Activated CD8-positive, alpha-beta memory T cell treated with anti-CD3 and anti-CD28 coated beads for 48 hours (primary cell): ENCODE data around the gene SLC35G1.

ENCODE experiments used
- DNase-seq, 3 experiments: peaks; one replicate each; pipeline ENCODE4 v3.0.0-alpha.2; 2020; ENCODE audit warnings: low read depth in 2 of 3, low spot score in 2 of 3

The SLC35G1 gene, protein sequence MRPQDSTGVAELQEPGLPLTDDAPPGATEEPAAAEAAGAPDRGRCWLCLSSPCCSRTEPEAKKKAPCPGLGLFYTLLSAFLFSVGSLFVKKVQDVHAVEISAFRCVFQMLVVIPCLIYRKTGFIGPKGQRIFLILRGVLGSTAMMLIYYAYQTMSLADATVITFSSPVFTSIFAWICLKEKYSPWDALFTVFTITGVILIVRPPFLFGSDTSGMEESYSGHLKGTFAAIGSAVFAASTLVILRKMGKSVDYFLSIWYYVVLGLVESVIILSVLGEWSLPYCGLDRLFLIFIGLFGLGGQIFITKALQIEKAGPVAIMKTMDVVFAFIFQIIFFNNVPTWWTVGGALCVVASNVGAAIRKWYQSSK

DNA sequence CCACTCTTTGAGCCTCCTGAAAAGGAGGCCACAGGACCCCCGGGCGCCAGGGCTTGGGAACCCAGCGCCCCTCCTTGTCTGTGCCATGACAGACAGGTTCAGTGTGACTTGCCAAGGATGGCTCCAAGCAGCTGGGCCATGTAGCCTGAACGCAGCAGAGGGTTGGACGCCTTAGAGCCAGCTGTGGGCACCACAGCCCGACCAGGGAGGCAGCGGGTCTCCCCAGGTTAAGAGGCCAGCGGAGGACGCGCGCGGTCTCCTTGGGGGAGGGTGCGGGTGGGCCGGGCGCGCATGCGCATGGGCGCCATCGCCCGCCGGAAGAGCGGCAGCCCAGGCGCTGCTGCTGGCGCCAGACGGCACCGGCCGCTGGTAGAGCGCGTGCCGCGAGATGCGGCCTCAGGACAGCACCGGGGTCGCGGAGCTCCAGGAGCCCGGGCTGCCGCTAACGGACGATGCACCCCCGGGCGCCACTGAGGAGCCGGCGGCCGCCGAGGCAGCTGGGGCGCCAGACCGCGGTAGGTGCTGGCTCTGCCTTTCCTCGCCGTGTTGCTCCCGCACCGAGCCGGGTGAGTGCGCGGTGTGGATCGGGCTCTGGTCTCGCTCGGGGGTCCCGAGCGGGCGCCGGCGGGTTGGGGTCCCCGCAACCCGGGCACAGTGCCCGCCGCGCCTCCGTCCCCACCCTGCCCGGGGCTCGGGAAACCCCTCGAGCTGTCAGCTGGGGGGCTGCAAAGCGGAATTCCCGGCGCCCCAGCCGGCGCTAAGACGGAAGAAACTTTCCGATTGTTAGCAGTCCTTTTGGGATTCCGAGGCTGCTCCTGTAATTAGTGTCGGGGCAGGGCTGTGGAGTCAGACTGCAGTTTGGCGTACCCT lies at the start of gene SLC35G1:
Gene SLC35G1, plus strand, starts transcription at position 333 of the 870 bp plus-strand sequence. Its CDS starts 56 bp downstream, at position 389.
- DNase-seq = peak; percentile 49 to 58 (median 54)

DNA sequence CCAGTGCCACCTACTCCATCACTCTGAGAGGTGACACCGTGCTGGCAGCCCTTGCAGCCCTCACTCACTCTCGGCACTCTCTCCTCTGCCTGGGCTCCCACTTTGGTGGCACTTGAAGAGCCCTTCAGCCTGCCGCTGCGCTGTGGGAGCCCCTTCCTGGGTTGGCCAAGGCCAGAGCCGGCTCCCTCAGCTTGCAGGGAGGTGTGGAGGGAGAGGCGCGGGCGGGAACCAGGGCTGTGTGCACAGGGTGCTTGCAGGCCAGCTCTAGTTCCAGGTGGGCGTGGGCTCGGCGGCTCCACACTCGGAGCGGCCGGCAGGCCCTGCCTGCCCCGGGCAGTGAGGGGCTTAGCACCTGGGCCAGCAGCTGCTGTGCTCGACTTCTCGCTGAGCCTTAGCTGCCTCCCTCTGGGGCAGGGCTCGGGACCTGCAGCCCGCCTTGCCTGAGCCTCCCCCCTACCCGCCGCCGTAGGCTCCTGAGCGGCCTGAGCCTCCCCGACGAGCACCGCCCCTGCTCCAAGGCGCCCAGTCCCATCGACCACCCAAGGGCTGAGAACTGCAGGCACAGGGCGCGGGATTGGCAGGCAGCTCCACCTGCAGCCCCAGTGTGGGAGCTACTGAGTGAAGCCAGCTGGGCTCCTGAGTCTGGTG lies 48.7 kb upstream of the SLC35G1 start:
- no peak for DNase-seq

DNA sequence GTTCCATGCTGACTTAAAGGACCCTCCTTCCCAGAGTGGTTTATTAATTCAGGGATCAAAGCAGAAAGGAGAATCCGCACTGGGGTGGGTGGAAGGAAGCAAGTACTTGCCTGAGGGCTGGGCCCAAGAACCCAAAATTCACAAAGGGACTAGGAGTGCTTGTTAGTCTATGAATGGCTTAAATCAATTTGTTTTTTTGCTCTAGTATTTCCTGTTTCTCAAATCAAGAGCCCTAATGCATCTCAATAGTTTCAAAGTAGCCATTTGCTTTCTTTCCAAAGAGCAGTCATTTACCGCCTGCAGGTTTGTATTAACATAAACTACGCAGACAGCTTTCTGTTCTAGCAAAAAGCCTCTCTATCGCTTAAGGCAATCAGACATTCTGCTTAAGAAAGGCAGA lies 44.2 kb upstream of the SLC35G1 start:
- DNase-seq = no peak

DNA sequence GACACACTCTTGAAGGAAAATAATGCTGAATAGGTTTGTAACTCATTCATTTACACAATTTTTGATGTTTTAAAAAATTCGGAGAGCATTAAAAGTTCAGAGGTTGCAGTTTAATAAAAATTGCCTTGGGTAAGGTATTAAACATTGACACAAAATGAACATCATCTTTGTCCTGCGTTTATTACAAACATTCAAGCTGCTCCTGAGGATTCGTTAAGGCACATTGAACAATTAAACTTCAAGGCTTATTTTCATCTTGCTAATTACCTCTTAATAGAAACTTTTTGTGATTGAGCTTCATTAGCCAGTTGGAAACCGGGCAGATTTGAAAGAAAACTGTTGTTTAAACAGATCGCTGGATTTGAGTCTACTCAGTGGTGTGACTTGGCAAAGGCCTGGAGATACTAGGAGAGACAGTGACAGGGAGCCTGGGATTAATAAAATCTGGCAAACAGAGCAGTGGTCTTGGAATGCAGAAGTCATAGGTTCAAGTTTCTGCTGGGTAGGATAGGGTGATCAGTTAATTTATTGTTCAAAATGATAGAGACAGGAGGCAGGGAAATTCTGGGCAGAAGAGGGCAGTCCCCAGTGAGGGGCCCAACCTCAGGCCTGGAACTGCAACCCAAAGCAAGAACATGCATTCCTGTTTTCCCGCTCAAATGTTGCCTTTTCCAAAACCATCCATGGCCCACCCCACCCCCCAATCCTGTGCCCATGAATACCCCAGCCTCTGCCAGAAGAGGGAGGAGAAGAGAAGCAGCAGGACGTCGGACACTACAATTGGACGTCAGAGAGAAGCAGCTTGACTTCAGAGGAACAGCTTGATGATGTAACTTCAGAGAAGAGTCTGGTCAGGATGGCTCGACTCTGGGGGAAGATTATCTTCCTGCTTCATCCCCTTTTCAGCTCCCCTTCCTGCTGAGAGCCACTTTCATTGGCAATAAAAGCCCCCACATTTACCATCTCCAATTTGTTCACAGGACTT lies 43.5 kb upstream of the SLC35G1 start:
- no peak for DNase-seq

DNA sequence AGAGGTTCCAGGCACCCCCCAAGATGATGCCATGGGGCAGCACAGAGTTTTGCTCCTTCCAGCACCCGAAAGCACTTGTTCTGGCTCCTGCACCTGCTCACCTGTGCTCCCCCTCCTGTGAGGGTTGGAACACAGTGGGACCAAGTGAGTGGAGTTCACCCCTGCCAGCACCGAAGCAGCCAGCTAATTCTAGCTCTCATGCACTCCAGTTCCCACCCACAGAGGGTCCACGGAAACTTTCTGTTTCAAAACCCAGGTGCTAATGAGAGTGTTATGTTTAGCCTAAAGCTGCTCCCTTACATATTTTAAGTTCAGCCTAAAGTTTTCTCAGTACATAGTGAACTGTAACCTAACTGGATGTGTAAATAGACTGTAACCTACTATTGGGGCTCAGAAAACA lies 42.6 kb upstream of the SLC35G1 start:
- DNase-seq = no peak

DNA sequence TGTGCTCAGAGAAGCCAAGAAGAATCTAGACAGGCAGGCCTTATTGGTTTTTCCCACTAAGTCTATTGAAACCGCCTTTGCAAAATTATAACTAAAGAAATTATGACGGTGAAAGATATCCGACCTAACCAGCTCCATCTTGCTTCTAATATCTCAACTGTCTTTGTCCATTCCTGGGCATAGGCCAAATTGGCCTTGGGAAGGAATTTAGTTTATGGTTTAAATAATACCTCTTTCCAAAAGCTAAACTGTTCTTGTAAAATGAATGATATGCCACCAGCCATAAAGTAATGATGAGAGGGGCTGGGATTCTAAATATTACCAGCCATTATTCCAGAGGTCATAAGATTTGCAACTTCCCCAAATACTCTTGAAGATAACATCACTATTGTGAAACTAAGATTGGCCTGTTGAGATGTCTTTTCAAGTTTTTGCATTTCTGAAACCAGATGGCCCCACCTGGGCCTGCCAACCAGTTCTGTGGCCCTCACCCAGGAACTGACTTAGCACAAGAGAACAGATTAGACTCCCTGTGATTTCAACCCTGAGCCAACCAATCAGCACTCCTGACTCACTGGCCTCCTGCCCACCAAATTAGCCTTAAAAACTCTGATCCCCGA lies 41.2 kb upstream of the SLC35G1 start:
- DNase-seq = no peak

DNA sequence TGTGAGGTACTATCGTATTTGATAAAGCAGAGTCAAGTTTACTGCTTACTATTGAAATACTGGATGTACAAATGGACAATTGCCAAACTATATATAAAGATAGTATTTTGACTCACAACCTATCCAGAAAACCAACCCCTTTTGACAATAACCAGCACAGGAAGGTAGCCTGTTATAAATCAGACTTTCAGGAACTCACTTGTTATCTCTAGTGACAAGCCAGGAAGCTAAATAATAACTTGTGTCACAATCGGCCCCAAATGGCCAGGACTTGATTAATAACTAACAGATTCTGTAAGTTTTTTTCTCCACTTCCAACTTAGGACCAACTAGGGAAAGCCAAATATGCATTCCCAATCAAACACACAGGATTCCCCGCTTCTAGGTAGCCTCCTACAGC lies 38.8 kb upstream of the SLC35G1 start:
- DNase-seq = no peak

DNA sequence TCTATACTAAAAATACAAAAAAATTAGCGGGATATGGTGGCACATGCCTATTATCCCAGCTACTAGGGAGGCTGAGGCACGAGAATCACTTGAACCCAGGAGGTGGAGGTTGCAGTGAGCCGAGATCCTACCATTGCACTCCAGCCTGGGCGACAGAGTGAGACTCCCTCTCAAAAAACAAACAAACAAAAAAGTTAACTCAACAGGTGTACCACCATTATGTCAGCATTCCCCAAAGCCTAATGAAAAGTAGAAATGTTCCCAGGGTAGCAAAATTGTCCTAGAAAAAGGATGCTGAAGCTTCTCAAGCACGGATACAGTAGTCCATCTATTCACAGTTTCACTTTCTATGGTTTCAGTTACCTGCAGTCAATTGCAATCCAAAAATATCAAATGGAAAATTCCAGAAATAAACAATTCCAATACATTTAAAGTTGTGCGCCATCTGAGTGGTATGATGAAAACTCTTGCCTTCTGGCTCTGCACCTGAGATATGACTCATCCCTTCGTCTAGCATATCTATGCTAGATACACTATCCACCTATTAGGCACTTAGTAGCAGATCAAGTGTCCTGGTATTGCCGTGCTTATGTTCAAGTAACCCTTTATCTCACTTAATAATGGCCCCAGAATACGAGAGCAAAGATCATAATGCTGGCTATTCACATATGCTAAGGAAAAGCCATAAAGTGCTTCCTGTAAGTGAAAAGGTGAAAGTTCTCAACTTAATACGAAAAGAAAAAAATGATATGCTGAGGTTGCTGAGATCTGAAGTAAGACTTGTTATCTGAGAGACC lies 37.2 kb upstream of the SLC35G1 start:
- DNase-seq = no peak

DNA sequence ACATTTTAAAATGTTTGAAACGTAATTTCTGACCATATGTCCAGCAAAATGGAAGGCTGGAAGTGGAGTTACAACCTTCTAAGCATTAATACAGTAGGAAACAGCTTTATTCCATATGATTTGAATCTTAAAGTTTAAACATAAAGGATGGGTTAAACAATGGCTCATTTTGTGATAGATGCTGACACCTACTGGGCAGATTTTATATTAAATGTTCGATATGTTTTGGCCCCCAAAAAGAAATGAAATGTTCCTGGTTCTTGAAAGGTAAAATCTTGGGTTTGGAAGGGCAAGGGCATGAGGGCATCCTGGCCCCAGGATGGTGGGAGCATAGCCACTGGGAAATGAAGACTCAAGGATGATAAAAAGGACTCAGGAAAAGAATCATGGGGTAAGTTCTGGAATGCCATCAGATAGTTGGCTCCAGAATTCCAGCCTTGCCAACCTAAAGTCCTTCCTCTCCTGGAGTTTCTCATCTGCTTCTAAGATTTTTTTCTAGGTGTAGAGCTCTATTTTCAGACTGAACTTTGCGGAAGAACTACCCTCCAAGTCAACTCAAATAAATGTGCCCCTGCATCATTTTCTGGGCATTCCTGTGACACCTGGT lies 34.6 kb upstream of the SLC35G1 start:
- DNase-seq = no peak

DNA sequence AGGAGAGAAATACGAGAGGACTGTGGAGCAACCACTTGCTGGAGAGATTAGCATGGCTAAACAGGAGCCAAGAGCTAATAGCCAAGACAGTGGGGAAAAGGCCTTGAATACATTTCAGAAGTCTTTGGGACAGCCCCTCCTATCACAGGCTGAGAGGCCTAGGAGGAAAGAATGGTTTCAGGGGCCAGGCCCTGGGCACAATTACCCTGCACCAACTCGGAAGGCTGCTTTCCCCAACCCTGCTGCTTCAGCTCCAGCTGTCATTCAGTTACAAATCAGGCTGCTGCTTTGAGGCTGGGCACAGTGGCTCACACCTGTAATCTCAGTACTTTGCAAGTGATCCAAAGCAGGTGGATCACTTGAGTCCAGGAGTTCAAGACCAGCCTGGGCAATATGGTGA lies 32.0 kb upstream of the SLC35G1 start:
- no peak for DNase-seq

DNA sequence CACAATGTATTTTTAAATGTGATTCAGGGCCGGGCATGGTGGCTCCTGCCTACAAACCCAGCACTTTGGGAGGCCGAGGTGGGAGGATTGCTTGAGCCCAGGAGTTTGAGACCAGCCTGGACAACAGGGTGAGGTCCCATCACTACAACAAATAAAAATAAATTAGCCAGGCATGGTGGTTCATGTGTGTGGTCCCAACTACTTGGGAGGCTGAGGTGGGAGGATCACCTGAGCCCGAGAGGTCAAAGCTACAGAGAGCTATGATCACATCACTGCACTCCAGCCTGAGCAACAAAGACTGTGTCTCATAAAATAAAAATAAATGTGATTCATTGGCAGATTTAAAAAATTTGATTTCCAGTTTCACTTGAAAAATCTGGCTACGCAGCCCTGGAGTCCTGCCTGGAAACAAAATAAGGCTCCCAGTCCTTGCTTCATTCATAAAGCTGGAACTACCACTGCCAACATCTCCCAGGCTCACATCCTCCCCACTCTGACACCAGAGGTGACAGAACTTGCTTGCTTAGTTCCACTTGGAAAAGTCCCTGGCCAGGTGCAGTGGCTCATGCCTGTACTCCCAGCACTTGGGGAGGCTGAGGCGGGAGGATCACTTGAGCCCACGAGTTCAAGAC lies 27.9 kb upstream of the SLC35G1 start:
- no peak for DNase-seq

DNA sequence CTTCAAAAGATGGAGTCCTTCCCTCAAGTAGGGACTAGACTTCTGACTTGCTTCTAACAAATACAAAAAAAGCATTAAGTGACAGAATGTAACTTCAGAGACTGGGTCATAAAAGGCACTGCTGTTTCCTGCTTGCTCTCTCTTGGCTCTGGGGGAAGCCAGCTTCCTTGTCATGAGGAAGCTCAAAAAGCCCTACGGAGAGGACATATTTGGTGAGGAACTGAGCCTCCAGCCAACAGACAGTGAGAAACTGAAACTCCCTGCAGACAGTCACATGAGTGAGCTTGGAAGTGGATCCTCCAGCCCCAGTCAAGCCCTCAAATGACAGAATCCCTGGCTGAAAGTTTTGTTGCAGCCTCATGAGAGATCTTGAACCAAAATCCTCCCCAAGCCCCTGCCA lies 26.3 kb upstream of the SLC35G1 start:
- DNase-seq = no peak

DNA sequence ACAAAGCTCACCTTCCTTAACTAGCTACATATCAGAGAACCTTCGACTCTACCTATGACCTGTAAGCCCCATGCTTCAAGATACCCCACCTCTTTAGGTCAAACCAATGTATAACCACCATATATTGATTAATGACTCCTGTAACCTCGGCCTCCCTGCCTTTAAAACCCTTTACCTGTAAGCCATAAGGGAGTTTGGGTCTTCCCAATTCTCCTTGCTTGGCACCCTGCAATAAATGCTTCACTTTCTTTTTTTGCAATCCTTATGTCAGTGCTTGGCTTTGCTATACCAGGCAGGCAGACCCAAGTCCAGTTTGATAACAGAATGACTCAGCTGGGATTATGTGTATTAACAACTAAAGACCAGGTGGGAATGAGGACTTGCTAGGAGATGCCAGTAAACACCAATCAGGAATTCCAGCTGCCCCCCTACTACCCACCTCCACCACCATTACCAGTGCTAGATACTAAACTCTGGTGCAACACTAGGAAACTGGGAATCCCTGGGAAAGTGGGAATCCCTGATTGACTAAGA lies 22.0 kb upstream of the SLC35G1 start:
- DNase-seq = no peak

DNA sequence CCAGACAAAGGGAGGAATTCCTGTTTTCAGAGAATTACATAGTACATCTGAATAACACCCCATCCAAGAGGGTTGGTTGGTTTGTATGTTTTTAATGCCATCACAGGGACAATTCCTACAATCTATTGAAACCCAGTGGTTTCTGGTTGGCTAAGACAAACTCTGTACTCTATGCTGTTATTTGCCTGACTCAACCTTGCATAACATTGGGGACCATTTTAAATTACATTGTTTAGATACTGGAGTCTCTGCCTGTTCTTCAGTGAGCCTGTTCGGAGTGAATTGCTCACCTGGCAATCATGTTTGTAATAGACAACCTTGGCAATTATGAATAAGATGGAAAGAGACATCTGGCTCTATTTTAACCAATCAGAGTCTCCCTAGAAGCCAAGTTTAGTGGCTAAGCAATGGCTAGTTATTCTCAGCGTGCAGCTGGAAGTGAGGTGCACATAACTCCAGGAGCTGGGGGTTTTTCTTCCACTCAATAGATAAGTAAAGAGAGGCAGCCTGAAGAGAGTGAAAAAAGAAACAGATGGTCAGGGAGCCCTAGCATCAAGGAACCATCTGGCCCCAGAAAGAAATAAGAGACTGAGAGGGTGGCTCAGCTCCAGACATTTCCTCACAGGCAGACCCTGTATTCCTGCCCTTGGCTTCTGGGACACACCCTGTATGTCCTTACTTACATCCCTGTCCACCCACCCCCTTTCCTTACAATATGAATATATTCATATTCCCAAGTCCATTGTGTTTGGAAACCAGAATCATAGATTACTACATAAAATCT lies 21.2 kb upstream of the SLC35G1 start:
- no peak for DNase-seq

DNA sequence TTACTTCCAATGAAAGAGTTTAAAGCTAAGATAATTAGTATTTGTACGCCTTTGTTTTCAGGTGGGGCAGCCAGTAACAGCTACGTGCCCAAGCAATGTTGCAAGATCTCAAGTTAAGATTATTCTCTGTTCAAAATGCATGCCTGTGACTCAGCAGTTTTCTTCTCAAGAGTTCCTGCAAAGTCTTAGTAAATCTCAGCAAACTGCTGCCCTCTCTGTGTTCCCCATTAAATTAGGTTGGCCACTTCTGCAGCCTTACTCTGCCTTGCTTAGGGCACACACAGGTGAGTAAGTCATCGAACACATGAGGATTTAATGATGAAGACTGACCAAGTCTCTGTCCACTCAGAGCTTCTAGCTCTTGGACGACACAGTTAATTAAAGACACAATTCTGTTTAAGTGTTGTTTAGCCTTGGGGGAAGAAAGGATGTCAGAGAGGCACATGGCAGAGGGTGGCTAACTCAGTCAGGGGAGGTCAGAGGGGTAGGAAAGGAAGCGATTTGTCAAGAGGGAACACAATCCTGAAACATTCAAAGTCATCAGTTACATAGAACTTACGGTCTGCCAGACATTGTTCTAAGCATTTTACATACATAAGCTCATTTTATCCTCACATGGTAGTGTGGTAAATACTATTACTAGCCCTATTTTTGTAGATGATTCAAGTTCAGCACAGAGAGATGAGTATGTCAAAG lies 20.2 kb upstream of the SLC35G1 start:
- no peak for DNase-seq

DNA sequence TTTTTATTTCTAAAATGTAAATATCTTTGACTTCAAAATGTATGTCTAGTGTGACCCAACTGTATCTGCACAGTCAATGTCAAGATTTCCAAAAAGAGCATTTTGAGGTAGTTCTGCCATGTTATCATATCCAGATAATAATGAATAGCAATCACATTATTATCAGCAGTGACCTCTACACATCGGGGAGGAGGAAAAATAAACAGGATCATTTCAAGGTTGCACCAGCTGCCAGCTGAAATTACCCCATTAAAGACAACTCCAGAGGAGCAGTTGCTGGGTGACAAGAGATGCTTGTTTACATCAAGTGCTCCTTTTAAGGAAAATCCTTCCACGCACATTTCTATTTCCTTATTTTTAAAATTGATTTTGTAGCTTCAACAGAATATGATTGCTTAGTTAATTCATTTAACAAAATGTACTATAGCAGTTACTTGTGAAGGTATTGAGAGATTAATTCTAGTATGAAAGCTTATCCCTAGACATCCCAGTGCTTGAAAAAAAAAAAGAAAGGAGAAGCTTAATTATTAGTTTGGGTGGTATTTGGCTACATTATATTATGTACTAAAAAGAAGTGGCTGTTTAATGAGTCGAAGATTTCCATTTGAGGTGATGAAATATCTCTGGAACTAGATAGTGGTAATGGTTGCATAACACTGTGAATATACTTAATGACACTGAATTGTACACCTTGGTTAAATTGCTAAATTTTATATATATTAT lies 19.3 kb upstream of the SLC35G1 start:
- DNase-seq = no peak
